Inferior parietal cortex (tissue), 1 donor: ENCODE measurements around the gene MICOS13.
A peak's percentile ranks its signal among the peaks of the same experiment; 100 is the strongest.

Source experiments
- DNase-seq: peaks from one replicate; pipeline ENCODE4 v3.0.0-alpha.2; 2016; ENCODE audit errors: extremely low spot score

The MICOS13 gene

DNA sequence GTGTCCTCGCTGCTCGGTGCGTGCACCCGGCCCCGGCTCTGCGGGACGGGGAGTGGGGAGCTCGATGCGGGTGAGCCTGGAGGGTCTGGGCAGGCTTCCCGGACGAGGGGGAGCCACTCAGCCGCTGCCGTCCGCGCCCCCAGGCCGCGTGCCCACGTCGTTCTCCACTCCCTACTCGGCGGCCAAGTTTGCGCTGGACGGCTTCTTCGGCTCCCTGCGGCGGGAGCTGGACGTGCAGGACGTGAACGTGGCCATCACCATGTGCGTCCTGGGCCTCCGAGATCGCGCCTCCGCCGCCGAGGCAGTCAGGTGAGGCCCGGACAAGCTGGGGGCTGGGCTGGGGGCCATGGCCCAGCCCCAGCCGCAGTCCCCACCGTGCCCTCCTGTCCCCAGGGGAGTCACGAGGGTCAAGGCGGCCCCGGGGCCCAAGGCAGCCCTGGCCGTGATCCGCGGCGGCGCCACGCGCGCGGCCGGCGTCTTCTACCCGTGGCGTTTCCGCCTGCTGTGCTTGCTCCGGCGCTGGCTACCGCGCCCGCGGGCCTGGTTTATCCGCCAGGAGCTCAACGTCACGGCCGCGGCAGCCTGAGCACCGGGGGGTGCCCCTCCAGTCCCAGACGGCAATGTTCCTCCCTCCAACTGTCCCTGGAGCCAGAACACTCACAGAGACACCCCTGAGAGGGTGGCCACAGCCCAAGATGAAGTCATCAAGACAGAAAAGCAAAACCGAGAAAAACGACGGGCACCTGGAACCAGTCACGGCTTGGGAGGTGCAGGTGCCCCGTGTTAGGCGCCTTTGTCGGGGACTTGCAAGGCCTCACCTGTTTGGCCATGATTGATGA is 7.3 kb upstream of the MICOS13 start:
- no peak for DNase-seq

DNA sequence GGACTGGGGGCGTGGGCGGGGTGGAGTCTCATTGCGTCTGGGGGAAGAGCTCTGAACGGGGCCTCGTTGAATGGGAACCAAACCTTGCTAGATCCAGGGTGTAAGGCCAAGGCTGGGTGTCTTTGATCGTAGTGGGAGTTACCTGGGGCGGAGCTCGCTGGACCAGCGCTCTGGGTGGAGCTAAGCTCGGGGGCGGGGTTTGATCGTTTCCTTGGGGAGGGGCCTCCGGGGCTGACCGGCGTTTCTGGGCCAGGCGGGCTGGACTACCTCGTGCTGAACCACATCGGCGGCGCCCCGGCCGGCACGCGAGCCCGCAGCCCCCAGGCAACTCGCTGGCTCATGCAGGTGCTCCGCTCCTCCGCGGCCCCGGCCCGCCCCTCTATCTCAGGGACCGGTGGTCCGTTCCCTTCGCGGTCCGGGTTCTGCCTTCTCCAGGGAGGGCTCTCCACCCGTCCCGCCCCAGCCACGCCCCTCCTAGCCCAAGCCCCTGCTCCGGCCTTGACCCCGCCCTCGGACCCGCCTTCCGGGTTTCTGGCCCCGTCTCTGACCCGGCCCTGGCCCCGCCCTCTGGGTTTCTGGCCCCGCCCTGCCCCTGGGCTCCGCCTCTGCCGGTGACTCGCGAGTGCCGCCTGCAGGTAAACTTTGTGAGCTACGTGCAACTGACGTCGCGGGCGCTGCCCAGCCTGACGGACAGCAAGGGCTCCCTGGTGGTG is 6.5 kb upstream of the MICOS13 start:
- DNase-seq: peak; percentile 65

DNA sequence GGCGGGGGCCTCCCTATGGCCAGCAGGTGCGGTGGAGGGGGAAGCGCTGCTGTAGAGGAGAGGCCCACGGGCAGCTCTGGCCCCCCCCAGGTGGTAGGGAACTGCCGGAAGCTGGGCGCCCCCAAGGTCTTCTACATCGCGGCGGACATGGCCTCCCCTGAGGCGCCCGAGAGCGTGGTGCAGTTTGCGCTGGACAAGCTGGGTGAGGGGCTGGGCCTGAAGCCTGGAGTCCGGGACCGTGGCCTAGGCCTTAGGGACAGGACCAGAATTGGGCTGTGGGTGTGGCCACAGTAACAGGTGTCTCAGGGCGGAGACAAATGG is 6.0 kb upstream of the MICOS13 start:
- DNase-seq: no peak

DNA sequence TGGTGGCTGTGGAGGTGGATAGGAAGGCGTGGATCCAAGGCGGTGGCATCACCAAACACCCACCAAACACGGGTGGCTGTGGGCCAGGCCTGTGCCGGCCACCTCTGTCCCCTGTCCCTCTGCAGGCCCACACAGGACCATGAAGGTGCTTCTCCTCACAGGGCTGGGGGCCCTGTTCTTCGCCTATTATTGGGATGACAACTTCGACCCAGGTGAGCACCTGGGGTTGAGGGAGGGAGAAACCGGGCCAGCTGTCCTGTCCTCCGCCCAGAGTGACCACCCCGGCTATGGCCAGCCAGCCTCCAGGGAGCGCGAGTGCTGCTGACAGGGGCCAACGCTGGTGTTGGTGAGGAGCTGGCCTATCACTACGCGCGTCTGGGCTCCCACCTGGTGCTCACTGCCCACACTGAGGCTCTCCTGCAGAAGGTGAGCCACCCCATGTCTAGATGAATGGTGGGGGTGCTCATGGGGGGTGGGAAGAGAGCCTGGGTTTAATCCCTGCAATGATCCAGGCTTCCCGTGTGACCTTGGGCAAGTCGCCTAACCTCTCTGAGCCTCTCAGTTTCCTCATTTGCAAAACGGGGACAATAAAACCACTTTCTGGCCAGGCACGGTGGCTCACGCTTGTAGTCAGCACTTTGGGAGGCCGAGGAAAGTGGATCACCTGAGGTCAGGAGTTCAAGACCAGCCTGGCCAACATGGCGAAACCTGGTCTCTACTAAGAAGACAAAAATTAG is 4.5 kb upstream of the MICOS13 start:
- DNase-seq: no peak

DNA sequence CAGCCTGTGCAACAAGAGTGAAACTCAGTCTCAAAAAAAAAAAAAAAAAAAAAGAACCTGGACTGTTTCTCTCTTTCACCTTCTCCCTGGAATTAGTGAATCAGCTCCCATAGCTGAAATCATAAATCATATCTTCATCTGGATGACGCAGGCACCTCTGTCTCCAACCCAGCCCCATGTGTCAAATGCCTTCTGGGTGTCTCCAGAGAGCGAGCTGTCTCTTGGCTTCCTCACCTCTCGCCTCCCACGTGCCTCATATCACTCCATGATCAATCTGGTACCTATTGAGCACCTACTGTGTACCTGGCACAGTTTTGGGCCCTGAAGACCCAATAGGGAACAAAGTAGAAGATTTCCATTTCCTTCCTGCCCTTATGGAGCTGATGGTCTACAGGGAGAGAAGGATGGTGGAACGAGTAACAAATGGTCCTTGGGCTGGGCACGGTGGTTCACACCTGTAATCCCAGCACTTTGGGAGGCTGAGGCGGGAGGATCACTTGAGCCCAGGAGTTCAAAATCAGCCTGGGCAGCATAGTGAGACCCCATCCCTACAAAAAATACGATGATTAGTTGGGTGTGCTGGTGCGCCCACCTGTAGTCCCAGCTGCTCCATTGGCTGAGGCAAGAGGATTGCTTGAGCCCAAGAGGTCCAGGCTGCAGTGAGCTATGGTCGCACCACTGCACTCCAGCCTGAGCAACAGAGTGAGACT is 3.0 kb upstream of the MICOS13 start:
- DNase-seq: no peak

DNA sequence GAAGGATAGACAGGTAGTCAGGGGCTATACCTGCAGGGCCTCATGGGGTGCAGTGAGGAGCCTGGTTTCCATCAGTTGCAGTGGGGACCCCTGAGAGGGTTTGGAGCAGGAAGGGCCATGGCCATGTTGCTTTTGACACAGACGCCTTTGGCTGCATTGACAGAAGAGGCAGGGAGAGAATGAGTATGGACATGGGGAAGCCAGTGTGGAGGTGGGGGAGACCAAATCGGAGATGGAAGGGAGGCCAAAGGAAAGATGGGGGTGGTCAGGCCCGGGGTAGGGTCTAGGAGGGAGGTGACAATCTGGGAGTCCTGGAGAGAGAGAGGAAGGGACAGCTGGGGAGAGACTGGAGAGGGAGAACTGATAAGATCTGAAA is 1.8 kb upstream of the MICOS13 start:
- no peak for DNase-seq

DNA sequence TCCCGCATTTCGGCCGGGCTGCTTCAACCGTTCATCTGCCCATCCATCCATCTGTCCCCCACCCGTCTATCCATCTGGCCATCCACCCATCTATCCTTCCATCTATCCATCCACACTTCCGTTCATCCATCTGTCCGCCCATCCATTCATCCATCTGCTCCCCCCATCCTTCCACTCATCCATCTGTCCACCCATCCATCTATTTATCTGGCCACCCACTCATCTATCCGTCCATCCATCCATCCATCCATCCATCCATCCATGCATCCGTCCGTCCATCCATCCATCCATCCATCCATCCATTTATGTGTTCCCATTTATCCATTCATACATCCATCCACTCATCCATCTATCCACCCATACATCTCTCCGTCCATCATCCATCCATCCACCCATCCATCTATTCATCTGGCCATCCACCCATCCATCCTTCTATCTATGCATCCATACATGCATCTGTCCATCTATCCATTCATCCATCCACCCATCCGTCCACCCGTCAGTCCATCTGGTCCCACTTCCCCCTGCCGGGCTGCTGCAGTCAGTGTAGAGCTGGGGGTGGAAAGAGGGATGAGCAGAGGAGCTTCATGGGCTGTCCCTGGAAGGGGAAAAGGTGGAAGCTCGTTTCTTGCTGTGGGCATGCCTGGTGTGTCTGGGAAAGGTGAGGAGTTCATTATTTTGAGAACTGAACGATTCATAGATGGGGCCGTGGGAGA is 1.2 kb upstream of the MICOS13 start:
- no peak for DNase-seq

DNA sequence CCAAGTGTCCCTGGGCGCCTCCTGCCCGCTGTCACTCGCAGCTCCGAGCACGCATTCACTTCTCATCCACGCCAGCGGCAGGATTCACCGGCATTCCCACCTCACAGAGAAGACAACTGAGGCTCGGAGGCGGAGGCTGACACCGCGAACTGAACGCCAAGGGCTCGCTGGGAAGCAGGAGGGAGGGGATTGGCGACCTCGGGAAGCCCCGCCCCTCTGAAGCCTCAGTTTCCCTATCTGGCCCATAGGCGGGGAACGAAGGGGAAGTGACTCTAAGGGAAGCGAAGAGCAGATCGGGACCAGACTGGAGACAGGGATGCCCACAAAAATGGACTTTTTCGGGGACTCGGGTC is 256 bp downstream of the MICOS13 start:
- DNase-seq: no peak

DNA sequence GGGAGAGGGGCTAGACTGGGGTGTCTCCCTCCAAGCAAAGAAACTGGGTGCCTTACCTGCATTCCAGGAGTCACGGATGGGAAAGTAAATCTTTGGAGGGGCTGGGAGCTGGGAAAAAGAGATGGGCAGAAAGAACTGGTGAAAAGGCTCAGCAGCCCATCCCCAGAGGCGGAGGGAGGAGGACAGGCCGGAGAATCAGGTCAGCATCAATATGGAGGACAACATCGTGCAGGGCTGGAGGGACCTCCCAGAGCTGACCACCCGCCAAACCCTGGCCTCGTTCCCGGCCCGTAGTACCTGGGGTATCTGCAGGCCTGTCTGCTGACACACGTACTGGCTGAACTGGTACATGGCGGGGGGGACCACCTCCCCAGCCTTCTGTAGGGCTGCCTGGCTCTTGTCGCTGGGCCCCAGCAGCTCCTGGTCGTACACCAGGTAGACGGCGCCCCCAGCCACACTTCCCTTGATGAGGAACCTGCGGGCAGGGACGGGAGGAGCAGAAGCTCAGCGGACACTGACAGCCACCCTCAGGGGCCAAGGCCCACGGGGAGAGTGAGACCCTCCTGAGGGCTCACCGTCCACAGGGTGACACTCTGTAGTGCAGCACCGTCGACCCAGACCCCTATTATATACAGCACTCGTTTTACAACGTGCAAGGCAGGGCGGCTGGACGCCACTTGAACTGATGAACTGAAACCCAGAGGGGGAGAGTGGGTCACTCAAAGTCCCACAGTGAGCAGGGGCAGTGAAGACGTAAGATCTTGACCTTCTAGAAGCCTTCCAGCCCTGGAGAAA is 830 bp downstream of the MICOS13 start:
- DNase-seq: no peak

DNA sequence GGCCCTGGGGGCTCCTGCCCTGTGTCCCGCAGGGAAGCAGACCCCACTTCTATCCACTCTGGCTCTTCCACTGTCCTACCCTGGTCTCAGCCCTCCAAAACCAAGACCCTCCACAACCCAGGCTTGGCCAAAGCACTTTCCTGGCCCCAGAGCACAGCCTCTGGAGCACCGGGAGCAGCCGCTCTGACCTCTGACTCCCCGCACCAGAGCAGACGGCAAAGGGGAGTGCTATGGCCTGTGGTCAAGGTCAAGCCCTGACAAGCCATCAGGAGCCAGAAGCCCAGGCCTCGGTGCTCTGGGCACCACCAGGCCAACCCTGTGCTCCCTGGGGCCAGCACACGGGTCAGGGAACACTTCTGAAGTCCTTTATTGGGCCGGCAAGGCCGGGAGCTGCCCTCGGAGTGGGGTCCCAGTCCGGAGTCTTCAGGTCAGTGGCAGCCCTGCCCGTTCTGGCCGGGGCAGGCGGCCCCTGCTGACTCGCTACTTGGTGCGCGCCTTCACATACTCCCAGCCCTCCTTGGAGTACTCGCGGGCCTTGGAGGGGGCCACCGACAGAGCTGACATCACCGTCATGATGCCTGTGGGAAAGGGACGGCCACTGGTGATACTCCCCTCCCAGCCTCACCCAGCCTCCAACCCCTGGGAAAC is 2.1 kb downstream of the MICOS13 start:
- DNase-seq: no peak

DNA sequence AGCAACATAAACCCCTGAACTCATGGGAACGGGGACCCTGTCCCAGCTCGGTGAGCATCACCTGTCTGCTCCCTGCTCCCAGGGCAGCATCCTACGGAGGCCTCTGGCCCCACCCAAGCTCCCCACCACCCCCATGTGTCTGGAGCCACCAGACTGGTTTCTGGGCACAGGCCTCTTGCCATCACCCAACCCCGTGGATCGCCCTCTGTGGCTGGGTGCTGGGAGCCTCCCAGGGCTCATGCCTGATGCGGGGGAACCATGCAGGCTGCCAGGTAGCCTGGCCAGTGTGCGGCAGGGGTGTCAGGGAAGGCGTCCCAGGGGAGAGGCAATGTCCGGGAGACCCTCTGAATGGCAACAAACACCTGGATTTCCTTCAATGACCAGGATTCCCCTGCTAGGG is 2.7 kb downstream of the MICOS13 start:
- DNase-seq: no peak

DNA sequence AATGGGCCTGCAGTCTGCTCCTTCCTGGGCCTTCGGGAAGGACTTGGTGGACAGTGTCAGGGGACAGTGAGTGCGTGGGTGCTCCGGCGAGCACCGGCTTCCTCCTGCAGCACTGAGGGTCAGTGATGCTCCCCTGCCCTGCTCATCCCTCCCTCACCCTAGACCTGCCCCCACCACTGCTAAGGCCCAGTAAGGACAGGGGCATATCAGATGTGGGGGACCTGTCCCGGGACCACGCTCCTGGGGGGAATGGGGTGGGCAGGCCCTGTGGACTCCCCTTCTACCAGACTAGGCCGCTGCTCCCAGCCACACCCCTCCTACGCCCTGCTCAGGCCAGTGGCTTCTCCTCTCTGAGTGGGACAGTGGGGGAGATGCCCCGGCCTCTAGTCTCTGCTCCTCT is 3.2 kb downstream of the MICOS13 start:
- DNase-seq: no peak

DNA sequence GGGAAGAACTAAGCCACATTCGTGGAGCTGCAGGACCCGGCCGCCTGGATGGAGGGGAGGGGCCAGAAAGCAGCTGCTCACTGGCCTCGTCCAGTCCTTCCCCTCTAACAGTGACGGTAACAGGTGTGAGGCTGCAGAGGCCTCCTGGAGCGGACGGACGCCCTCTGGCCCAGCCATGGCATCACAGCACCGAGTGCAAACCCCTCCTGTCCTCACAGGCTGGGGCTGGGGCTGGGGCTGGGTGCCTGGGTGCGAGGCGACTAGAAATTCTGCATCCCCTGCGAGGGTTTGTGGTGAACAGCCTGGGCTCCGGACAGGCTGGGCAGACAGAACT is 3.6 kb downstream of the MICOS13 start:
- DNase-seq: no peak

DNA sequence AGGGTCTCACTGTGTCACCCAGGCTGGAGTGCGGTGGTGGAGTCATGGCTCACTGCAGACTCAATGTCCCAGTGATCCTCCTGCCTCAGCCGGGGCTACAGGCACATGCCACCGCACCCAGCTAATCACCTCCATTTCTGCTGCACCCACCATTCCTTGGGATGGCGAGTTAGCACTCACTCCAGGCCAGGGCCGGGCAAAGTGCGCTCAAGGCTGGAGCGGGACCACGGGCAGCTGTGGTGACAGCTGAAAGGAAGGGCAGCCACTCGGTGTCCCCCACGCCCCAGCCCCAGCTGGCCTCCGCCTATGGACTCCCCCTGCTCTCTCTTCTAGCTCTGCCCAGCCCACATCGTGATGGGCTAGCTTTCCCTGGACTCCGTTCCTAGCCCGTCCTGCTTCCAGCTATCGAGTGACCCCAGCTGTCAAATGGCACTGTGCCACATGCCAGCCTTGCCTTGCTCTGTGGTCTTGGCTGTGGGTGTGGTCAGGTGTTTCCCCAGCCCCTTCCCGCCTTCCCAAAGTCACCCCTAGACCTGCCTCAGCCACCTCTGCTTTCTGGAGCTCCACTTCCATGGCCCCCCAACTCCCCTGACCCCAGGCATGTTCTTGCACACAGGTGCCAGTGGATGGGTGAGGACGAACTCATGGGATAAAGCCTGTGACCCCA is 4.1 kb downstream of the MICOS13 start:
- no peak for DNase-seq

DNA sequence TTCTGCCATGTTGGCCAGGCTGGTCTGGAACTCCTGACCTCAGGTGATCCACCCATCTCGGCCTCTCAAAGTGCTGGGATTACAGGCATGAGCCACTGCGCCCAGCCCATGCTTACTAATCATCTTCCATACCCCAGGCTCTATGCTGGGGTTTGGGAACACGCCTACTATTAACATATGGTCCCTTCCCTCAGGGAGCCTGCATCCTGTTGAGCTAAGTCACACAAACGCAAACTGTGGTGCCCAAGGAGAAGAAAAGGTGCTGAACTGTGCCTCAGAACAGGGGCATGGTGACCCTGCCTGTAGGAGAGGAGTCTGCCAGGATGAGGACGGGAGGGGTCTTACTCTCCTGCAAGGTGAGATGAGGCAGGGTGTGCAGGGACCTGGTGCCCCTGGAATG is 5.6 kb downstream of the MICOS13 start:
- DNase-seq: no peak

DNA sequence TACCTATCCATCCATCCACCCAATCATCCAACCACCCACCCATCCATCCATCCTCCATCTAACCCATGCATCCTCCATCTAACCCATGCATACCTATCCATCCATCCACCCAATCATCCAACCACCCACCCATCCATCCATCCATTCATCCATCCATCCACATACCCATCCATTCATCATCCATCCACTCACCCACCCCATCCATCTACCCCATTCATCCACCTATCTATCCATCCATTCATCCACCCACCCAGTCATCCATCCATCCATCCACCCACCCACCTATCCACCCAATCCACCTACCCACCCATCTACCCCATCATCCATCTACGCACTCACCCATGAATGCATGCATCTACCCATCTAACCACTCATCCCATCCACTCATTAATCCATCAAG is 6.6 kb downstream of the MICOS13 start:
- DNase-seq: no peak

DNA sequence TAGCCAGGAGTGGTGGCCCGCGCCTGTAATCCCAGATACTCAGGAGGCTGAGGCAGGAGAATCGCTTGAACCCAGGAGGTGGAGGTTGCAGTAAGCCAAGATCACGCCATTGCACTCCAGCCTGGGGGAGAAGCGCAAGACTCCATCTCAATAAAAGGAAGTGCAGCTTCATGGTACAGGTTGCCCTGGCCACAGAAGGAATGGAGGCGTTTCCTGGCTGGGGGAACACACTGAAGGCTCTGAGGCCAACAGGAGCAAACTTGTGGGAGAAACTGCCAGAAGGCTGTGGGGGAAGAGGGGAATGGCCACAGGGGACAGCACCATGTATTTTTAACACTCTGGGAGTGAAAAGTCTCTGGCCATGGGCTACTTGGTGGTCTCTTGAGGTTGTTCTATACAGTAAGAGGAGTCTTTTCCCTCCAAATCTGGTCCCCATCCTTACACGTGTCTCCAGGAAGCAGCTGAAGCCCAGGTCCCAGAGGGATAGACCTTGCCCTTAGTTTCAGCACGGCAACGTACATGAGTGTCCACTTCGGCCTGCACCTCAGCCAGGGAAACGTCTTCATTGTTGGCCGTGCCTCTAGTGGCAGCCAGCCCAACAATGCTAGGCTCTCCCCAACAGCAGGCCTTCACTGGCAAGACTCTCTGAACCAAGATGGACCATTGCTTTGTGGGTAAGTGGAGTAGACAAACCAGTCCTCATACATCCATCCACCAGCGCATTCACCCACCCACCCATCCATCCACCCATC is 7.4 kb downstream of the MICOS13 start:
- DNase-seq: no peak

DNA sequence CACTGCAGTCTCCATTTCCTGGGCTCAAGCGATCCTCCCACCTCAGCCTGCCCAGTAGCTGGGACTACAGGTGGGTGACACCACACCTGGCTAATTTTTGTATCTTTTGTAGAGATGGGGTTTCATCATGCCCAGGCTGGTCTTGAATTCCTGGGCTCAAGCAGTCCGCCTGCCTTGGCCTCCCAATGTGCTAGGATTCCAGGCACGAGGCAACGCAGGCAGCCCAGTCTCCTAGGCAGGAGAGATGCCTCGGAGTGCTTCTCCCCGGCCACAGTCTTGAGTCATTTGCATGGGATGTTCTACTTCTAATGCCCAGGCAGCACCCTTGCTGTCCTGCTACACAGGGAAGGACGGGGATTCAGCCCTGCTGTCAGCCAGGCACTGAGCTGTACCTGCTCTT is 8.7 kb downstream of the MICOS13 start:
- no peak for DNase-seq

DNA sequence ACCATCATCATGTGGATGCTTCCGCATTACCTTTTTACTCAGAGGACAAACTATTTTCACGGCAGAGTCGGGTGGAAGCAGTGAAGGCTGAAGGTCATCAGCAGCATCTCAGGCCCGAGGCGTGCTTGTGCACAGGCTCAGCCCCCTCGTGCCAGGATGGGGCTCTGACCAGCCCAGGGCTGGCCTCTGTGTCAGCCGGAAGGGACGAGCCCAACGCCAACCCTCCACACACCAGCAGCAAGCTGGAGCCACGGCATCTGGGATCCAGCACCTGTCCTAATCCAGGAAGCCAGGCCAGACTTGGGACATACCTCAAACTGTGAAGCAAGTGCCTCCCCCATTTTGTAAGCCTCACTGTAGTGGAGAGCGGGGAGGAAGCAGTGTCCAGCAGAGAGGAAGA is 11.1 kb downstream of the MICOS13 start:
- DNase-seq: no peak
